T-helper 2 cell treated with Interferon-gamma antibody and Interleukin-4, amounts not matched to agents 100 ng/mL and 5 ng/mL, for 36 hours (primary cell): ENCODE data around the gene GPR31. TPM values are rescaled to one million over a fixed set of nuclear protein-coding genes. Genes with fewer than 3 reads are reported as not detected.
"Not testable (repeated sequence)": the region's sequence is repeated elsewhere in the genome, so short reads cannot be mapped to it uniquely, and the experiment has no call there.

ENCODE experiments used
- intact Hi-C: fragments of 100-400 bp; cut with micrococcal nuclease; formaldehyde crosslinking; loops from one replicate; pipeline ENCODE4 v1.15.1; 2023
- total RNA-seq: library from RNA; stranded (reverse); gene quantifications from 2 replicates; pipeline ENCODE4 v1.2.3, GENCODE V29; 2022

Gene GPR31
- total RNA-seq: not detected in 2 replicates

GRCh38 chr6:167157863-167158262 is at the start of gene GPR31:
GPR31 (minus strand) TSS chr6:167157980; CDS start chr6:167157831, 149 bp downstream.
- intact Hi-C loops: no loop called here

- intact Hi-C loops: no loop called here
Measured at GRCh38 chr6:167207527-167207926, 49.7 kb upstream of the GPR31 start.

GRCh38 chr6:167205316-167205715 is 47.5 kb upstream of the GPR31 start:
- intact Hi-C loops: not testable (repeated sequence)

GRCh38 chr6:167204059-167204348 is 46.2 kb upstream of the GPR31 start:
- intact Hi-C loops: not testable (repeated sequence)

- intact Hi-C loops: not testable (repeated sequence)
Measured at GRCh38 chr6:167203261-167204058, 45.7 kb upstream of the GPR31 start.

GRCh38 chr6:167202613-167203012 is 44.8 kb upstream of the GPR31 start:
- intact Hi-C loops: not testable (repeated sequence)

GRCh38 chr6:167200806-167201205 is 43.0 kb upstream of the GPR31 start:
- intact Hi-C loops: no loop called here

GRCh38 chr6:167195941-167196610 is 38.3 kb upstream of the GPR31 start:
- intact Hi-C loops: not testable (repeated sequence)

GRCh38 chr6:167193515-167194125 is 35.8 kb upstream of the GPR31 start:
- intact Hi-C loops: not testable (repeated sequence)

GRCh38 chr6:167191043-167191583 is 33.3 kb upstream of the GPR31 start:
- intact Hi-C loops: not testable (repeated sequence)

GRCh38 chr6:167187275-167187674 is 29.5 kb upstream of the GPR31 start:
- intact Hi-C loops: loop anchor here (10.0 kb wide), 1 partner anchor 708 kb away; no protein-coding TSS in a partner anchor

- intact Hi-C loops: loop anchor here (10.0 kb wide), 1 partner anchor 710 kb away; no protein-coding TSS in a partner anchor
Measured at GRCh38 chr6:167185101-167185500, 27.3 kb upstream of the GPR31 start.

- intact Hi-C loops: loop anchor here (10.0 kb wide), 1 partner anchor 712 kb away; no protein-coding TSS in a partner anchor
Measured at GRCh38 chr6:167182913-167183314, 25.1 kb upstream of the GPR31 start.

GRCh38 chr6:167181351-167181750 is 23.6 kb upstream of the GPR31 start:
- intact Hi-C loops: loop anchor here (10.0 kb wide), 1 partner anchor 713 kb away; no protein-coding TSS in a partner anchor

- intact Hi-C loops: loop anchor here (10.0 kb wide), 1 partner anchor 715 kb away; no protein-coding TSS in a partner anchor
Measured at GRCh38 chr6:167180086-167180485, 22.3 kb upstream of the GPR31 start.

GRCh38 chr6:167178896-167179655 is 21.3 kb upstream of the GPR31 start:
- intact Hi-C loops: not testable (repeated sequence)

GRCh38 chr6:167177271-167177670 is 19.5 kb upstream of the GPR31 start:
- intact Hi-C loops: not testable (repeated sequence)

GRCh38 chr6:167172011-167172410 is 14.2 kb upstream of the GPR31 start:
- intact Hi-C loops: not testable (repeated sequence)

- intact Hi-C loops: not testable (repeated sequence)
Measured at GRCh38 chr6:167171300-167171699, 13.5 kb upstream of the GPR31 start.

GRCh38 chr6:167169867-167170266 is 12.1 kb upstream of the GPR31 start:
- intact Hi-C loops: not testable (repeated sequence)

- intact Hi-C loops: not testable (repeated sequence)
Measured at GRCh38 chr6:167168296-167168695, 10.5 kb upstream of the GPR31 start.
